Stimulated activated CD4-positive, alpha-beta T cell treated with anti-CD3 and anti-CD28 coated beads, Interleukin-12 subunit alpha, Interleukin-12 subunit beta, amount 100 ng/mL, for 48 hours (primary cell): ENCODE measurements around the gene EHD2.
"Not testable (repeated sequence)": the region's sequence is repeated elsewhere in the genome, so short reads cannot be mapped to it uniquely, and the experiment has no call there.

Experiments
- DNase-seq, 3 donors: peaks; one replicate each; pipeline ENCODE4 v3.0.0-alpha.2; 2020; ENCODE audit warnings: low read depth in 2 of 3, low spot score in 1 of 3

The EHD2 gene

GRCh38 chr19:47713046-47714021, at the start of gene EHD2:
Gene EHD2 (plus strand): TSS chr19:47713422. CDS start chr19:47716613, 3,191 bp downstream.
- DNase-seq: peak in 2 of 3 donors; percentile 38 to 43

- no peak for DNase-seq
Measured at GRCh38 chr19:47663435-47663910, 49.7 kb upstream of the EHD2 start.

GRCh38 chr19:47663911-47664771, 49.1 kb upstream of the EHD2 start:
- no peak for DNase-seq

- not testable (repeated sequence) for DNase-seq
Measured at GRCh38 chr19:47668556-47668955, 44.7 kb upstream of the EHD2 start.

- no peak for DNase-seq
Measured at GRCh38 chr19:47670736-47671135, 42.5 kb upstream of the EHD2 start.

- DNase-seq: no peak
Measured at GRCh38 chr19:47671499-47671898, 41.7 kb upstream of the EHD2 start.

- no peak for DNase-seq
Measured at GRCh38 chr19:47673426-47673825, 39.8 kb upstream of the EHD2 start.

GRCh38 chr19:47674548-47674947, 38.7 kb upstream of the EHD2 start:
- no peak for DNase-seq

GRCh38 chr19:47675271-47675670, 38.0 kb upstream of the EHD2 start:
- DNase-seq: no peak

GRCh38 chr19:47675859-47676258, 37.4 kb upstream of the EHD2 start:
- DNase-seq: no peak

GRCh38 chr19:47676811-47677210, 36.4 kb upstream of the EHD2 start:
- no peak for DNase-seq

- no peak for DNase-seq
Measured at GRCh38 chr19:47679251-47679900, 33.8 kb upstream of the EHD2 start.

- no peak for DNase-seq
Measured at GRCh38 chr19:47679922-47680857, 33.0 kb upstream of the EHD2 start.

GRCh38 chr19:47680858-47681332, 32.3 kb upstream of the EHD2 start:
- DNase-seq: no peak

GRCh38 chr19:47681388-47681787, 31.8 kb upstream of the EHD2 start:
- no peak for DNase-seq

- no peak for DNase-seq
Measured at GRCh38 chr19:47681936-47682335, 31.3 kb upstream of the EHD2 start.

- no peak for DNase-seq
Measured at GRCh38 chr19:47682939-47683338, 30.3 kb upstream of the EHD2 start.

- DNase-seq: no peak
Measured at GRCh38 chr19:47686679-47687450, 26.4 kb upstream of the EHD2 start.

GRCh38 chr19:47687906-47688305, 25.3 kb upstream of the EHD2 start:
- DNase-seq: no peak
